Large intestine (tissue), 3 donors: ENCODE data around the gene RBBP8NL. TPM values are rescaled to one million over a fixed set of nuclear protein-coding genes. Genes with fewer than 3 reads are reported as not detected.
"Not testable (repeated sequence)": the region's sequence is repeated elsewhere in the genome, so short reads cannot be mapped to it uniquely, and the experiment has no call there.

Experiments
- DNase-seq, 2 donors: peaks; one replicate each; pipeline versions ENCODE4 v3.0.0 to v3.0.0-alpha.2; 2013
- H3K27ac ChIP-seq: one replicate; pipeline ENCODE4 v1.5.1; 2013; ENCODE audit warnings: low read length
- H3K27me3 ChIP-seq: 2 replicates; pipeline ENCODE4 v1.6.1; 2013; ENCODE audit warnings: low read length; ENCODE audit not compliant: control insufficient read depth, insufficient read depth
- H3K36me3 ChIP-seq: 2 replicates; pipeline ENCODE4 v1.6.1; 2013; ENCODE audit warnings: low read length; ENCODE audit not compliant: control insufficient read depth, insufficient read depth
- H3K4me1 ChIP-seq: one replicate; pipeline ENCODE4 v1.6.1; 2013; ENCODE audit warnings: low read length; ENCODE audit not compliant: control insufficient read depth, insufficient read depth
- H3K4me3 ChIP-seq: one replicate; pipeline ENCODE4 v1.5.1; 2013; ENCODE audit warnings: low read length
- H3K9me3 ChIP-seq: one replicate; pipeline ENCODE4 v1.6.1; 2013; ENCODE audit warnings: mild to moderate bottlenecking, low read depth, low read length, moderate library complexity; ENCODE audit not compliant: control insufficient read depth
- WGBS: methylation state at CpG from one replicate; pipeline ENCODE4 v1.1.5; 2013; ENCODE audit warnings: low lambda C conversion rate; ENCODE audit not compliant: insufficient coverage; 5-methylcytosine and 5-hydroxymethylcytosine counted together
- polyA plus RNA-seq: library from polyadenylated mRNA; unstranded; fragments of 120-200 nt; gene quantifications from one replicate; pipeline ENCODE4 v1.2.1, GENCODE V29; 2013

Gene RBBP8NL
- polyA plus RNA-seq, 1 donor, result 9.6 TPM

DNA sequence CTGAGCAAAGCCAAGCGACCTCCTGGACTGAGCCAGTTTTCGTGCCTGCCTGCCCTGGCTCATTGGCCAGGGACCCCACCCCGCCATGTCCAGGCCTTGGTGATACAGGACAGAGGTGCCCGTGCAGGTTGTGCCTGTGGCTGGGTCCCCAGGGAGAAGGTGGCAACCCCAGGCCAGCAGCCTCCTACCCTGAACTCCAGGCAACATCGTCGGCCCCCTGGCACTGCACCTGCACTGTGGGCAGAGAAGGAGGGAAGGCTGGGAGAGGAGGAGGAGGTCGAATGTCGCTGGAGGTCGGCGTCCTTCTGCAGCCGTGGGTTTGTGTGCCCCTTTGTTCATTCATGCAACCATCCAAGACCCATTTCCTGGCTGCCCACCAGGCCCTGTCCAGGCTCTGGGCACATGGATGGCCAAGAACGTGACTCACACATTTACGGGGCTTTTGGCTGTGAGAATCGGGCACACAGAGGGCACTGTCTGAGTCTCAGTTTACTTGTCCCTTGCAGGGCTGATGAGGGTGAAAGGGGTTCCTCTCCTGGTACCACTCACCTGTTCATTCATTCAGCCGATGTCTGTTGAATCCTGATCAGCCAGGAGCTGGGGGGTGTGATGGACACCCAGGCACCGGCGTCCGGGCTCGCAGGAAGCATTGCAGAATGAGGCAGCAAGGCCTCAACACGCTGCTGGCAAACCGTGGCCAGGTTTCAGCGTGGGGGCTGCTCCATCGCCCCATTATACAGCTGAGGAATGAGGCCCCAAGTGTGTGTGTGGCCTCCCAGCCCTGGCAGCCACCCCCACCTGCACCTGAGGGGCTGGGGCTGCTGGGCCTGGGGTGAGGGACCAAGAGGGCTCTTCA, 2.3 kb upstream of the RBBP8NL start:
- H3K36me3 ChIP-seq, result no peaks in the 10 kb centered on the region
- peaks cover 87% of the 10 kb centered on the region for H3K4me1 ChIP-seq
- peak overlapping the region; percentile 2 for H3K4me3 ChIP-seq
- WGBS, result no CpG with 5 or more reads among the region's 23 CpGs
- no peaks in the 10 kb centered on the region for H3K27me3 ChIP-seq
- H3K27ac ChIP-seq, result peak overlapping the region; percentile 89
- DNase-seq, result no peak
- H3K9me3 ChIP-seq, result no peaks in the 10 kb centered on the region

DNA sequence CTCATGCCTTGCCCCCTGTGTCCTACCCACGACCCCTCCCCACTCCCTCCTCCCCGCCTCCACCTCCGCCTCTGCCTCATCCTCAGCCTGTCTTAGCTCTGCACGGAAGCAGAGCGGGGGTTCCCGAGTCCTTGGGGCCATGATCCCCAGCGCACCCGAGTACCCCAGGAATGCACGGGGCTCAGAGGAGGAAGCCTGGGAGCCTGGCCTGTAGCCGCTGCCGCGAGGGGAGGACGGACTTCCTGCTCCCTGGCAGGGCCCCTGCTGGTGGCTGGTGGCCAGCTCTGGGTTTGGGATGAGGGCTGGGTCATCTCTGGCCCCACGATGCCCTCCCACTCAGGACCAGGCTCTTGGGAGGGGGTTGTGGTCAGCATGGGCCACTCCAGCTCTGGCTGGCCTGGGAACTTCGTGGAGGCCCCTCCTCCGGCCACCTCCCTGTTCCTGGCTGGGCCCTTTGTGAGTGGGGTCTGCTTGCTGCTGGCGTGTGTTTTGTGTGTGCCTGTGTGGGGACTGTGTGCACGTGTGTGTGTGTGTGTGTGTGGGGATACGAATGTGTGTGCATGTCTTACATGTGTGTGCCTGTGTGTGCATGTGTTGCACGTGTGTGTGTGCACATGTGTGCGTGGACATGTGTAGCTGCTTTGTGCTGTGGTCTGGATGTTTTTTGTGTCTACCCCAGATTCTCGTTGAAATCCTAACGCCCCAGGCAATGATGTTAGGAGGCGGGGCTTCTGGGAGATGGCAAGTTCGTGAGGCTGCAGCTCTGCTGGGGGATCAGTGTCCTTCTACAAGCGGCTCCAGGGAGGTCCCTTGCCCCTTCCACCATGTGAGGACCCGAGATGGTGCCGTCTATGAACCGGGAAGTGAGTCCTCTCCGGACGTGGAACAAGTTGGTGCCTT, 1.3 kb upstream of the RBBP8NL start:
- no peaks in the 10 kb centered on the region for H3K36me3 ChIP-seq
- H3K9me3 ChIP-seq, result no peaks in the 10 kb centered on the region
- peaks cover 88% of the 10 kb centered on the region for H3K4me1 ChIP-seq
- H3K27me3 ChIP-seq, result no peaks in the 10 kb centered on the region
- DNase-seq, result peak in 1 of 2 donors; percentile 61
- H3K27ac ChIP-seq, result peak overlapping the region; percentile 89
- 33% methylated on average over 3 of the region's 31 CpGs for WGBS
- no peak overlapping the region for H3K4me3 ChIP-seq

DNA sequence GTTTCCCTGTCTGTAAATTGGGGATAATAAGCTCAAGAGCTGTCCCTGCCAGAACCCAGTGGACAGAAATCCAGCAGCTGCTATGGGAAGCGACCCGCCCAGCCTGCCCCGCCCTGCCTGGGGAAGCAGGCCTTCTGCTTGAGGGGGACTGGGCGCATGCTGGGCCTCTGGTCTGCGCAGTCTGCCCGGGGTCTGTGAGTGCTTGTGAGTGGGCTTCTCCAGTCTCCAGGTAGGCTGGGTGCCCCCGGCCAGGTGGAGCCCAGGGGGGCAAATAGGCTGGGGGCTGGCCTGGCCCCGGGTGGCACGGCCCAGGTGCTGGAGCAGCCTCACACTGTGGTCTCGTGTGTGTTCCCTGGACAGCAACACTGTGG, 648 bp upstream of the RBBP8NL start:
- Histone ChIP-seq H3K27me3 (no peaks in the 10 kb centered on the region), H3K36me3 (no peaks in the 10 kb centered on the region), H3K4me3 (no peak overlapping the region), H3K9me3 (no peaks in the 10 kb centered on the region), H3K4me1 (peaks cover 88% of the 10 kb centered on the region), H3K27ac (peak overlapping the region; percentile 89)
- WGBS, result no CpG with 5 or more reads among the region's 10 CpGs
- peak in 1 of 2 donors; percentile 59 for DNase-seq

DNA sequence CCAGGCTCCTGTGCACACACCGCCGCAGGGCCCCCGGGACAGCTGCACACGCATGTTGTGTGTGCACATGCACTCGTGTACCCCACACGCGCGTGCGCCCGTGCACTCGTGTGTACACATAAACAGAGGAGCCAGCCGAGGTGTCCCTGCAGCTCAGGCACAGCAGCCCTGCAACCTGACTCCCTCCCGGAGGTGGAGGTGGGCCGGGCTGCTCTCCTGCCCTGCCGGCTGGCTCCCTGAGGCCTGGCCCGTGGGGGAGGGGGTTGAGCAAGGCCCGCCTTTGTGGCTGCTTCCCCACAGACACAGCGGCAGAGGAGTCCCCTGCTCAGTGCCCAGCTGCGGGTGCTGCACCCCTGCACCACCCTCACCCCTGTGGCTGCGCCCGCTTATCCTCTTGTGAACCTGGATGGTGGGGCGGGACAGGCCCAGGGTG, 624 bp downstream of the RBBP8NL start:
- WGBS, result no CpG with 5 or more reads among the region's 22 CpGs
- Histone ChIP-seq H3K4me1 (peaks cover 80% of the 10 kb centered on the region), H3K4me3 (peak overlapping the region; percentile 22), H3K27me3 (no peaks in the 10 kb centered on the region), H3K9me3 (no peaks in the 10 kb centered on the region), H3K36me3 (no peaks in the 10 kb centered on the region), H3K27ac (peak overlapping the region; percentile 89)
- peak in 1 of 2 donors; percentile 76 for DNase-seq

DNA sequence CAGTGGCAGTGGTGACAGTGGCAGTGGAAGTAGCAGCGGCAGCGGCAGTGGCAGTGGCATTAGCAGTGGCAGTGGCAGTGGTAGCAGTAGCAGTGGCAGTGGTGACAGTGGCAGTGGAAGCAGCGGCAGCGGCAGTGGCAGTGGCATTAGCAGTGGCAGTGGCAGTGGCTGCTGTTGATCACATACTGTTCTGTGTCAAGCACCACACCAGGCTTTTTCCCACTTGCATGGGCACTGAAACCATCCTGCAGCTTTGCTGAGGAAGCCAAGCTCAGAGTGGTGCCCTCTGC, 1.3 kb downstream of the RBBP8NL start:
- DNase-seq, H3K27ac ChIP-seq, H3K4me3 ChIP-seq, H3K36me3 ChIP-seq, H3K27me3 ChIP-seq, H3K9me3 ChIP-seq: not testable (repeated sequence)
- whole genome bisulfite sequencing, result no CpG with 5 or more reads among the region's 4 CpGs
- peaks cover 77% of the 10 kb centered on the region for H3K4me1 ChIP-seq

DNA sequence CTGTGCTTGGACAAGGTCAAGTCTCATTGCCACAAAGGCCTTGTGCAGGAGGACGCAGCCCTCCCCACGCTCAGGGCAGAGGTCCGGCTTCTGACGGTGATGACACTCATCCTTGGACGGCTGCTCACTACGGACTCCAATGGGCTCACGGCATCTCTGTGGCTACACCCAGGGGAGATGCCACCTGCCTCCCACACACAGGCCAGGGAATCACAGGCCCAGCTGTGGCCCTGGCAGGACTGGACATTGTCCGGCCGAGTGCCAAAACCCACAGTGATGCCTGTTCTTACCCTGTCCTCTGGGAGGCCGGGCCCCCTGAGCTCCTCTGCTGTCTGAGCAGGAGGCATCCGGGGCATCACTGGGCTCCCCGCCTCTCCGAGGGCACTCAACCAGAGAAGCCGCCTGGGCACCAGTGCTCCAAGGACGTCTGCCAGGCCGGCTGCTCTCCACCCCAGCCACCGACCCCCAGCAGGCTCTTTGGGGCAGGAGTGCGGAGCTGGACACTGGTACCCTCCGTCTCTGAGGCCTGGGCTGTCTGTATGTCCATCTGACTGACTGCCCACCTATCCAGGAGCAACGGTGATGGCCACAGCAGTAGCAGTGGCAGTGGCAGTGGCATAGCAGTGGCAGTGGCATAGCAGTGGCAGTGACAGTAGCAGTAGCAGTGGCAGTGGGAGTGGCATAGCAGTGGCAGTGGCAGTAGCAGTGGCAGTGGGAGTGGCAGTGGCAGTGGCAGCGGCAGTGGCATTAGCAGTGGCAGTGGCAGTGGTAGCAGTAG, 1.9 kb downstream of the RBBP8NL start:
- WGBS, result no CpG with 5 or more reads among the region's 21 CpGs
- DNase-seq, result no peak
- Histone ChIP-seq H3K4me1 (peaks cover 74% of the 10 kb centered on the region), H3K9me3 (no peaks in the 10 kb centered on the region), H3K27ac (no peak overlapping the region), H3K27me3 (no peaks in the 10 kb centered on the region), H3K4me3 (no peak overlapping the region), H3K36me3 (no peaks in the 10 kb centered on the region)

DNA sequence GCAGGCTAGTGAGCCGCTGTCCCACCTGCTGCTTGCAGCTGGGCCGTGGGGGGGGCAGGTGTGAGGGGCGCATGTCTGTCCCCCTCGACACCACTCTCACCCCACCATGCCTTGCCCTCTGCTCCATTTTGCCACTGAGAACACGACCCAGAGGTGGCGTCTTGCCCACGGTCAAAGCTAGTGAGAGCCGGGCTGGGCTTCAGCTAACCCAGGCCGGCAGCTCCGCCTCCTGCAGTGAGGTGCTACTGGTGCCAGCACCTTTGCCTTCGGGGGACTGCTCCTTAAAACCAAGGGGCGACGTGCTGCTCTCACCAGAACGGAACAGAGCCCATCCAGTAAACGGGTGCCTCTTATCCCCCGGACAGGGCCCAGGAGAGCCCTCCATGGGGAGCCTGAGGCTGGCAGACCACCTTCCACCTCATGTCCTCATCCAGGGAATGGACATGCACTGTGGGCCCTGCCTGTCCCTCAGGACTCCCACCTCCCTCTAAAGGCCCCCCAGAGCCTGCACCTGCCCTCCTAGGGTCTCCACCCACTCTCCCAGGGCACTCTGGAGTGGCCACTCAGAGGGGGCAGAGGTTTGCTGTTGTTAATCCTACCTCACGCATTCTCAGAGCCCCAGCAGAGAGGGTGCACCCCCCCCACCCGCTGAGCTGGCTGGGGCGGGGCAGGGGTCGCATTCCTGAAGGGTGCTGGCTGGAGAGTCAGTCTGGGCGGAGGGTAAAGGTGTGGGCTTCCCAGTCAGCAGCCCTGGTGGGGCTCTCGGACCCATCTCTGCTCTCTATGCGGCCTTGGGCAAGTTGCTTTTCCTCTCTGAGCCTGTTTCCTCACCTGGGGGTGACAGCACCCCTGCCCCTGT, 2.9 kb downstream of the RBBP8NL start:
- DNase-seq, result peak in 1 of 2 donors; percentile 53
- no CpG with 5 or more reads among the region's 23 CpGs for WGBS
- no peaks in the 10 kb centered on the region for H3K36me3 ChIP-seq
- H3K4me3 ChIP-seq, result no peak overlapping the region
- no peaks in the 10 kb centered on the region for H3K9me3 ChIP-seq
- no peak overlapping the region for H3K27ac ChIP-seq
- H3K27me3 ChIP-seq, result no peaks in the 10 kb centered on the region
- peaks cover 64% of the 10 kb centered on the region for H3K4me1 ChIP-seq

DNA sequence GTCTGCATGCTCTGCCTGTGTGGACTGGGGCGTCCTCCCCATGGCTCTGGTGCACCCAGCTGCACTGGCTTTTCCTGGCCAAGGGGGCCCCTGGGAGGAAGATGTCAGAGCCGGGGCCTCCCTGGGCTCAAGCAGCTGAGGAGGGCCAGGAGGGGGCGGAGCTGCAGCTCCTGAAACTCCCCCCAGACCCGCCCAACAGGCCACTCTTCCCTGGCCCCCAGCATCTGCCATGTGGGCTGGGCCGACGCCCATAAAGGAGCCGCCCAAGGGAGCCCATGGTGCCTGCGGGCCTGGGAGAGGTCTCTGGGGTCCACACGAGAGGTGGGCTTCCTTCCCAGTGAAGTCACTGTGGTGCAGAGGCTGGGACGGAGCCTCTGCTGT, 4.0 kb downstream of the RBBP8NL start:
- no CpG with 5 or more reads among the region's 10 CpGs for WGBS
- peaks cover 52% of the 10 kb centered on the region for H3K4me1 ChIP-seq

DNA sequence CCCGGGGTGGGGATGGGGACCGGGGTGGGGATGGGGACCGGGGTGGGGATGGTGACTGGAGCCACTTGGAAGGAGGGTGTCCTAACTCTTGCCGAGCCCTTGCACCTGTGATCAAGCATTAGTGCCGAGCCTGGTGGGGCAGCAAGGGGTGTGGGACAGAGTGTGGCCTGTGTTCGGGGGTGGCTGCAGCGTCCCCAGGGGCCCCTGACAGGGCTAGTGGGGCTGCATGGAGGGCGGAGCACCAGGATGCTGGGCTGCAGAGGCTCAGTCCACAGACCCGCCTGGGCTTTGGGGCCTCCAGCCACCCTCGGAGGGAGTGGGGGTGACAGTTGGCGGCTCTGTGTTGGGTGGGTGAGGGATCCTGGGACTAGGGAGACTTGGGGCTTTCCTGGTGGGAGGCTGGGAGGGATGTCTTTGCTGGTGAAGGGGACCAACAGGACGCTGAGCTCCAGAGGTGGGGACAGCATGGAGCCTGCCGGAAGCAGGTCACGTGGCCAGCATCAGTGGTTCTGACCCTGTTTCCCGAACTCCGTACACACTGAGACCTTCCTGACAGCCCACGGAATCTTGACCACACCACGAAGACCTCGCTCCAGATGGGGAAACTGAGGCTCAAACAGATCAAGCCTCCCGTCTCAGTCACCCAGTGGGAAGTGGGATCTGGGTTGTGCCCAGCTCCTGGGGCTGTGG, 4.6 kb downstream of the RBBP8NL start:
- H3K36me3 ChIP-seq, result no peaks in the 10 kb centered on the region
- WGBS, result no CpG with 5 or more reads among the region's 20 CpGs
- no peaks in the 10 kb centered on the region for H3K9me3 ChIP-seq
- H3K27ac ChIP-seq, result peak overlapping the region; percentile 4
- no peaks in the 10 kb centered on the region for H3K27me3 ChIP-seq
- no peak overlapping the region for H3K4me3 ChIP-seq
- H3K4me1 ChIP-seq, result peaks cover 47% of the 10 kb centered on the region
- no peak for DNase-seq

More for the DNA sequence above, 4.0 kb downstream of the RBBP8NL start:
- Histone ChIP-seq H3K27me3 (no peaks in the 10 kb centered on the region), H3K9me3 (no peaks in the 10 kb centered on the region), H3K4me3 (no peak overlapping the region), H3K27ac (peak overlapping the region; percentile 4), H3K36me3 (no peaks in the 10 kb centered on the region)
- peak in 1 of 2 donors; percentile 77 for DNase-seq
